Panc1 (cell line): ENCODE data around the gene TARBP1. TPM values are rescaled to one million over a fixed set of nuclear protein-coding genes. Genes with fewer than 3 reads are reported as not detected.

Experiments
- ATAC-seq: fragments of 200-7000 bp; cut with Tn5 transposase; 2 replicates; pipeline ENCODE4 v1.9.1; 2020; ENCODE audit warnings: mild to moderate bottlenecking, moderate library complexity
- BruUV-seq: library from RNA; stranded (reverse); fragments of 400-500 nt; replicated peaks from 2 replicates; lab custom pipeline; 2021; lab: Mats Ljungman, UMichigan
- CTCF ChIA-PET: fragments of 300-600 bp; sonication (Branson Sonifier 250); formaldehyde crosslinking; loops from one replicate; lab custom pipeline; 2022; ENCODE audit warnings: antibody characterized with exemption; lab: Charles Lee
- POLR2A ChIA-PET: fragments of 300-600 bp; sonication (Branson Sonifier 250); formaldehyde crosslinking; loops from one replicate; lab custom pipeline; 2022; ENCODE audit warnings: antibody characterized with exemption; lab: Charles Lee
- DNase-seq: peaks from one replicate; pipeline ENCODE4 v3.0.0-alpha.2; 2010; ENCODE audit warnings: low read depth, low spot score
- H3K27ac ChIP-seq: 2 replicates; pipeline ENCODE4 v1.5.1; 2011; ENCODE audit warnings: mild to moderate bottlenecking, low read length, inconsistent platforms
- H3K27me3 ChIP-seq: fragments of 200-500 bp; sonication (Bioruptor generic); 2 replicates; pipeline ENCODE4 v1.6.0; 2014; ENCODE audit warnings: low read length, inconsistent platforms; ENCODE audit not compliant: control insufficient read depth, insufficient read depth
- H3K36me3 ChIP-seq: fragments of 200-500 bp; sonication (Bioruptor generic); 2 replicates; pipeline ENCODE4 v1.5.1; 2014; ENCODE audit warnings: inconsistent platforms, mild to moderate bottlenecking, low read length, moderate library complexity; ENCODE audit not compliant: control insufficient read depth, insufficient read depth
- H3K4me1 ChIP-seq: 2 replicates; pipeline ENCODE4 v1.5.1; 2011; ENCODE audit warnings: inconsistent platforms, mild to moderate bottlenecking, low read length, moderate library complexity; ENCODE audit not compliant: control insufficient read depth, insufficient read depth
- H3K4me3 ChIP-seq, 2 experiments: 2 replicates each; pipeline ENCODE4 v1.5.1; 2011 to 2012; ENCODE audit warnings: low read depth in 2 of 2, low read length in 2 of 2, mild to moderate bottlenecking in 2 of 2, inconsistent platforms in 1 of 2, moderate library complexity in 1 of 2
- H3K9me3 ChIP-seq: fragments of 200-500 bp; sonication (Bioruptor generic); 2 replicates; pipeline ENCODE4 v1.5.1; 2014; ENCODE audit warnings: low read depth, mild to moderate bottlenecking, inconsistent platforms, low read length, moderate library complexity; ENCODE audit not compliant: control insufficient read depth, insufficient read depth
- POLR2AphosphoS5 ChIP-seq: IDR thresholded peaks from 2 replicates; pipeline ENCODE4 v1.6.1; 2012; ENCODE audit warnings: mild to moderate bottlenecking, low read depth, low read length, moderate library complexity
- SIN3A ChIP-seq: IDR thresholded peaks from 2 replicates; pipeline ENCODE4 v1.6.1; 2012; ENCODE audit warnings: low read depth, mild to moderate bottlenecking, low read length, moderate library complexity, borderline replicate concordance; ENCODE audit not compliant: insufficient read depth
- TCF7L2 ChIP-seq: IDR thresholded peaks from 2 replicates; pipeline ENCODE4 v1.6.1; 2011; ENCODE audit warnings: mild to moderate bottlenecking, low read depth, low read length, inconsistent platforms
- in situ Hi-C: cut with HindIII; loops from 2 replicates; pipeline ENCODE4 v1.10.0; 2016; ENCODE audit warnings: low sequenced_read_pairs, low pct_unique_long_range_greater_than_20kb
- intact Hi-C: fragments of 100-400 bp; cut with micrococcal nuclease; formaldehyde crosslinking; loops from one replicate; pipeline ENCODE4 v1.10.0; 2022; ENCODE audit not compliant: unreplicated experiment
- total RNA-seq: library from RNA; stranded (reverse); gene quantifications from one replicate; pipeline ENCODE4 v1.2.1, GENCODE V29; 2021; ENCODE audit not compliant: unreplicated experiment
- TF ChIP-seq, protein P1 (sequence below), 2 experiments: IDR thresholded peaks; 2 replicates each; pipeline ENCODE4 v1.6.1; 2011 to 2012; ENCODE audit warnings: low read depth in 2 of 2, control low read depth in 1 of 2, low read length in 1 of 2, mild to moderate bottlenecking in 1 of 2, moderate library complexity in 1 of 2; ENCODE audit not compliant: insufficient read depth in 1 of 2
- TF ChIP-seq, protein P2 (sequence below): fragments of 450-650 bp; IDR thresholded peaks from 2 replicates; pipeline ENCODE4 v1.5.1; 2017; ENCODE audit warnings: mild to moderate bottlenecking

Gene TARBP1
- total RNA-seq, 1 experiment from 2014 or later: 45.0 TPM

DNA sequence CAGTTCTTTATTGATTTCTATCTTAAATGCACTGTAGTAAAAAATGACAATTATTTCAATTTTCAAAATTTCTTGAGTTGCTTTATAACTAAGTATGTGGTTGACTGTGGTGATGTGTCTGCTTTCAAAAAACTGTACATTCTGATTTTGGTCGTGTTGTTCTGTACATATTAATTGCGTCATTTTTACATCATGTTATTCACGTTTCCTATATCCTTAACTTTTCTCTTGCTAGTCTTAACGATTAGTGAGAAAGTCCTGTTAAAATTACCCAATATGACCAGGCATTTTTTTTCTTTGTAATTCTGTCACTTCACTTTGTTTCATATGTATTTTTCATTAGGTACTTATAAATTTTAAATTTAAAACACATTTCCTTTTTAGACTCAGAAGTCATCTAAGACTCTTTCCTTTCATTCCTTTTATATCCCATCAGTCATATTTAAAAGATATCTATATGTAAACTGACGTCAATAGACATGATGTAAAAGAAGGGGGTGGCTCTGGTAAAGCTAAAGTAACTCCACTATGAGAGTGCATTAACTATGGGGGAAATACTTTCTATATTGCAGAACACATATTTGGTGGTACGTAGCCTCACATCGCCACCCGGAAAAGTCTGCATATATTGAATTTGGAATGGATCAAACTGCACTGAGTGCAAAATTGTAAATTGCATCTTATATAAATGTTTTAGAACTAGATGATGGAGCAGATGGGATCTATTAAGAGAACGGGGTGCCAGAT, 106.8 kb downstream of the TARBP1 start:
- Histone ChIP-seq H3K27me3 (no peaks in the 10 kb centered on the region), H3K36me3 (peaks cover 6% of the 10 kb centered on the region; the same call in 1 of the 2 replicates), H3K4me3 (peak overlapping the region; percentile 94 to 97), H3K27ac (peak overlapping the region; percentile 99), H3K4me1 (peaks cover 7% of the 10 kb centered on the region), H3K9me3 (no peaks in the 10 kb centered on the region)
- no peak for TF ChIP-seq SIN3A
- no peak for TF ChIP-seq TCF7L2
- TF ChIP-seq, protein P1, sequence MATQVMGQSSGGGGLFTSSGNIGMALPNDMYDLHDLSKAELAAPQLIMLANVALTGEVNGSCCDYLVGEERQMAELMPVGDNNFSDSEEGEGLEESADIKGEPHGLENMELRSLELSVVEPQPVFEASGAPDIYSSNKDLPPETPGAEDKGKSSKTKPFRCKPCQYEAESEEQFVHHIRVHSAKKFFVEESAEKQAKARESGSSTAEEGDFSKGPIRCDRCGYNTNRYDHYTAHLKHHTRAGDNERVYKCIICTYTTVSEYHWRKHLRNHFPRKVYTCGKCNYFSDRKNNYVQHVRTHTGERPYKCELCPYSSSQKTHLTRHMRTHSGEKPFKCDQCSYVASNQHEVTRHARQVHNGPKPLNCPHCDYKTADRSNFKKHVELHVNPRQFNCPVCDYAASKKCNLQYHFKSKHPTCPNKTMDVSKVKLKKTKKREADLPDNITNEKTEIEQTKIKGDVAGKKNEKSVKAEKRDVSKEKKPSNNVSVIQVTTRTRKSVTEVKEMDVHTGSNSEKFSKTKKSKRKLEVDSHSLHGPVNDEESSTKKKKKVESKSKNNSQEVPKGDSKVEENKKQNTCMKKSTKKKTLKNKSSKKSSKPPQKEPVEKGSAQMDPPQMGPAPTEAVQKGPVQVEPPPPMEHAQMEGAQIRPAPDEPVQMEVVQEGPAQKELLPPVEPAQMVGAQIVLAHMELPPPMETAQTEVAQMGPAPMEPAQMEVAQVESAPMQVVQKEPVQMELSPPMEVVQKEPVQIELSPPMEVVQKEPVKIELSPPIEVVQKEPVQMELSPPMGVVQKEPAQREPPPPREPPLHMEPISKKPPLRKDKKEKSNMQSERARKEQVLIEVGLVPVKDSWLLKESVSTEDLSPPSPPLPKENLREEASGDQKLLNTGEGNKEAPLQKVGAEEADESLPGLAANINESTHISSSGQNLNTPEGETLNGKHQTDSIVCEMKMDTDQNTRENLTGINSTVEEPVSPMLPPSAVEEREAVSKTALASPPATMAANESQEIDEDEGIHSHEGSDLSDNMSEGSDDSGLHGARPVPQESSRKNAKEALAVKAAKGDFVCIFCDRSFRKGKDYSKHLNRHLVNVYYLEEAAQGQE (IDR thresholded peaks at IDR 0.05; ENCODE audit: insufficient read depth in 1 of 2, low read depth in 2 of 2, low read length in 1 of 2): no peak
- TF ChIP-seq, protein P2, sequence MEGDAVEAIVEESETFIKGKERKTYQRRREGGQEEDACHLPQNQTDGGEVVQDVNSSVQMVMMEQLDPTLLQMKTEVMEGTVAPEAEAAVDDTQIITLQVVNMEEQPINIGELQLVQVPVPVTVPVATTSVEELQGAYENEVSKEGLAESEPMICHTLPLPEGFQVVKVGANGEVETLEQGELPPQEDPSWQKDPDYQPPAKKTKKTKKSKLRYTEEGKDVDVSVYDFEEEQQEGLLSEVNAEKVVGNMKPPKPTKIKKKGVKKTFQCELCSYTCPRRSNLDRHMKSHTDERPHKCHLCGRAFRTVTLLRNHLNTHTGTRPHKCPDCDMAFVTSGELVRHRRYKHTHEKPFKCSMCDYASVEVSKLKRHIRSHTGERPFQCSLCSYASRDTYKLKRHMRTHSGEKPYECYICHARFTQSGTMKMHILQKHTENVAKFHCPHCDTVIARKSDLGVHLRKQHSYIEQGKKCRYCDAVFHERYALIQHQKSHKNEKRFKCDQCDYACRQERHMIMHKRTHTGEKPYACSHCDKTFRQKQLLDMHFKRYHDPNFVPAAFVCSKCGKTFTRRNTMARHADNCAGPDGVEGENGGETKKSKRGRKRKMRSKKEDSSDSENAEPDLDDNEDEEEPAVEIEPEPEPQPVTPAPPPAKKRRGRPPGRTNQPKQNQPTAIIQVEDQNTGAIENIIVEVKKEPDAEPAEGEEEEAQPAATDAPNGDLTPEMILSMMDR: no peak
- TF ChIP-seq POLR2AphosphoS5: no peak
- ATAC-seq (no peak), DNase-seq (no peak)
- intact Hi-C loops: no loop called here
- no TSS peak for BruUV-seq
- in situ Hi-C loops: no loop called here
- ChIA-PET CTCF (no interaction called here), POLR2A (no interaction called here)

DNA sequence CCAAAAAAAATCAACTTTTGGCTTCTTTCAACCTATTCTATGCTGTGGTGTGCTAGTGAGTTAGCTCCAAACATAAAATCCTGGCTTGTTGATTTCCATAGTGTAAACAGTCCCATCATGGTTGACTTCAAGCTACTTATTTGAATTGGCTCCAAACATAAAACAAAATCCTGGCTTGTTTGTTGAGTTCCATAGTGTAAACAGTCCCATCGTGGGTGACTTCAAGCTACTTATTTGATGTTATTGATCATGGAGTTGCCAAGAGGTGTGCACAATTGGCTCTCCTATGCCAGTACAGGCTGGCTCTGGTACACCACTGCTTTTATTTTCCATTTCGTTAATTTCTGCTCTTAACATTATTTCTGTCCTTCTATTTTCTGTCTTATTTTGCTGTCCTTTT, 107.6 kb downstream of the TARBP1 start:
- no peaks in the 10 kb centered on the region for H3K9me3 ChIP-seq
- CTCF ChIA-PET: interaction anchor here (0.6 kb wide), 1 partner anchor 417 kb away, joined by 9 read pairs; no protein-coding TSS in a partner anchor
- intact Hi-C loops (no loop called here), in situ Hi-C loops (no loop called here)
- no peak for ATAC-seq
- no peak overlapping the region for H3K27ac ChIP-seq
- TF ChIP-seq TCF7L2 (no peak), POLR2AphosphoS5 (no peak), SIN3A (no peak)
- TF ChIP-seq, protein P2: no peak
- TF ChIP-seq, protein P1 (IDR thresholded peaks at IDR 0.05; ENCODE audit: insufficient read depth in 1 of 2, low read depth in 2 of 2, low read length in 1 of 2): no peak
- no peaks in the 10 kb centered on the region for H3K27me3 ChIP-seq
- no peak for DNase-seq
- H3K4me3 ChIP-seq: no peak overlapping the region
- H3K4me1 ChIP-seq: peaks cover 7% of the 10 kb centered on the region
- POLR2A ChIA-PET: no interaction called here
- no TSS peak for BruUV-seq
- peaks cover 6% of the 10 kb centered on the region; the same call in 1 of the 2 replicates for H3K36me3 ChIP-seq
